ENCODE results near the gene CMSS1. TPM values are rescaled to one million over a fixed set of nuclear protein-coding genes. Genes with fewer than 3 reads are reported as not detected.

The CMSS1 gene
- total and polyA plus RNA-seq, 8 donors, result 2.7 to 33.3 (median 22.1) TPM

- intact Hi-C loops (cut with DNase I; ENCODE audit: low total_unique reads), result no loop called here
- TF ChIP-seq EP300 (IDR thresholded peaks at IDR 0.05) (no peak), POLR2AphosphoS5 (IDR thresholded peaks at IDR 0.05) (no peak), POLR2A (IDR thresholded peaks at IDR 0.05) (no peak)
- TF ChIP-seq, protein P1, sequence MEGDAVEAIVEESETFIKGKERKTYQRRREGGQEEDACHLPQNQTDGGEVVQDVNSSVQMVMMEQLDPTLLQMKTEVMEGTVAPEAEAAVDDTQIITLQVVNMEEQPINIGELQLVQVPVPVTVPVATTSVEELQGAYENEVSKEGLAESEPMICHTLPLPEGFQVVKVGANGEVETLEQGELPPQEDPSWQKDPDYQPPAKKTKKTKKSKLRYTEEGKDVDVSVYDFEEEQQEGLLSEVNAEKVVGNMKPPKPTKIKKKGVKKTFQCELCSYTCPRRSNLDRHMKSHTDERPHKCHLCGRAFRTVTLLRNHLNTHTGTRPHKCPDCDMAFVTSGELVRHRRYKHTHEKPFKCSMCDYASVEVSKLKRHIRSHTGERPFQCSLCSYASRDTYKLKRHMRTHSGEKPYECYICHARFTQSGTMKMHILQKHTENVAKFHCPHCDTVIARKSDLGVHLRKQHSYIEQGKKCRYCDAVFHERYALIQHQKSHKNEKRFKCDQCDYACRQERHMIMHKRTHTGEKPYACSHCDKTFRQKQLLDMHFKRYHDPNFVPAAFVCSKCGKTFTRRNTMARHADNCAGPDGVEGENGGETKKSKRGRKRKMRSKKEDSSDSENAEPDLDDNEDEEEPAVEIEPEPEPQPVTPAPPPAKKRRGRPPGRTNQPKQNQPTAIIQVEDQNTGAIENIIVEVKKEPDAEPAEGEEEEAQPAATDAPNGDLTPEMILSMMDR (IDR thresholded peaks at IDR 0.05), result no peak
- no peaks in the 10 kb centered on the region for H3K36me3 ChIP-seq
- peak overlapping the region in 2 of 5 donors; percentile 29 to 36 for H3K27ac ChIP-seq
- H3K4me1 ChIP-seq, result peaks cover 12 to 56% (median 41%) of the 10 kb centered on the region in 4 donors
- 28 to 52% (median 31%) methylated on average over 4 of the region's 4 CpGs for WGBS, 5 donors
- no peak overlapping the region for H3K4me3 ChIP-seq
- H3K9me3 ChIP-seq, result no peaks in the 10 kb centered on the region
- peak in 1 of 2 donors; percentile 83 for DNase-seq
- no peaks in the 10 kb centered on the region for H3K27me3 ChIP-seq
Observed at GRCh38 chr3:99934975-99935797, 117.5 kb downstream of the CMSS1 start.

GRCh38 chr3:99938270-99938911, 120.7 kb downstream of the CMSS1 start:
- H3K27ac ChIP-seq, result peak overlapping the region in 4 of 5 donors; percentile 14 to 65 (median 59)
- no peaks in the 10 kb centered on the region for H3K36me3 ChIP-seq
- peaks cover 9 to 59% (median 34%) of the 10 kb centered on the region in 4 donors for H3K4me1 ChIP-seq
- H3K9me3 ChIP-seq, result no peaks in the 10 kb centered on the region
- intact Hi-C loops (cut with DNase I; ENCODE audit: low total_unique reads), result no loop called here
- DNase-seq, result no peak
- TF ChIP-seq POLR2A (IDR thresholded peaks at IDR 0.05), result no peak
- TF ChIP-seq, protein P1 (IDR thresholded peaks at IDR 0.05), result no peak
- no peak for TF ChIP-seq EP300 (IDR thresholded peaks at IDR 0.05)
- no peak for TF ChIP-seq POLR2AphosphoS5 (IDR thresholded peaks at IDR 0.05)
- H3K27me3 ChIP-seq, result no peaks in the 10 kb centered on the region
- 50 to 59% (median 55%) methylated on average over 3 of the region's 3 CpGs for WGBS, 5 donors
- H3K4me3 ChIP-seq, result no peak overlapping the region

DNA sequence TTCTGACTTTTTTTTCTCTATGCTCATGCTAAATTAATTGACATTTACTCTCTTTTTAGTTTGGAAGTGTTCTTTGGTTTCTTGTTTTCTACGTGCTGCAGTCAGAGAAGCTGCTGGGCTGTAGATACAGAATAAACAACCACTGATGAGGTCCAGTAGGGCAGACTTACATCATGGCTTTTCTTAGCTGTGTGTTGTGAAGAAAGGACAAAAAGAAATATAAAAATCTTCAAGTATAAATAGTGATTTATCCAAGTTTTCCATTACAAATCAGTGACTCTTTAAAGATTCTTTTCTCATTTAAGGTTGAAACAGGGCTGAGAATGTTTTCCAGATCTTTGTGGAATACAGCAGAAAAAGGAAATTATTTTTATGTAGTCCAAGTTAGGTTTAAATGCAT, 122.2 kb downstream of the CMSS1 start:
- Histone ChIP-seq H3K4me3 (no peak overlapping the region), H3K9me3 (no peaks in the 10 kb centered on the region), H3K27me3 (no peaks in the 10 kb centered on the region), H3K36me3 (no peaks in the 10 kb centered on the region), H3K27ac (peak overlapping the region in 4 of 5 donors; percentile 10 to 65 (median 39)), H3K4me1 (peaks cover 18 to 72% (median 45%) of the 10 kb centered on the region in 4 donors)
- peak in 1 of 2 donors; percentile 64 for DNase-seq
- 43 to 72% (median 59%) methylated on average over 1 of the region's 1 CpG for WGBS, 5 donors
- TF ChIP-seq EP300 (IDR thresholded peaks at IDR 0.05), result no peak
- no peak for TF ChIP-seq POLR2A (IDR thresholded peaks at IDR 0.05)
- TF ChIP-seq, protein P1 (IDR thresholded peaks at IDR 0.05), result no peak
- intact Hi-C loops (cut with DNase I; ENCODE audit: low total_unique reads), result no loop called here

- intact Hi-C loops (cut with DNase I; ENCODE audit: low total_unique reads), result no loop called here
- H3K9me3 ChIP-seq, result no peaks in the 10 kb centered on the region
- no peak overlapping the region for H3K4me3 ChIP-seq
- peaks cover 23 to 72% (median 47%) of the 10 kb centered on the region in 4 donors for H3K4me1 ChIP-seq
- no peaks in the 10 kb centered on the region for H3K27me3 ChIP-seq
- no peak for DNase-seq
- WGBS, 5 donors, result 75 to 87% (median 84%) methylated on average over 2 of the region's 2 CpGs
- peak overlapping the region in 4 of 5 donors; percentile 10 to 65 (median 39) for H3K27ac ChIP-seq
- TF ChIP-seq, protein P1 (IDR thresholded peaks at IDR 0.05), result no peak
- TF ChIP-seq POLR2A (IDR thresholded peaks at IDR 0.05) (no peak), EP300 (IDR thresholded peaks at IDR 0.05) (no peak)
- H3K36me3 ChIP-seq, result no peaks in the 10 kb centered on the region
Observed at GRCh38 chr3:99940350-99940749, 122.7 kb downstream of the CMSS1 start.
